HEK293 (cell line): ENCODE measurements around the gene BCAR1.

ENCODE experiments used
- CTCF ChIA-PET: fragments of 350-600 bp; formaldehyde crosslinking; extraction: SDS; loops from one replicate; lab custom pipeline; 2021; ENCODE audit warnings: antibody characterized with exemption; lab: Yijun Ruan, JAX
- POLR2A ChIA-PET: fragments of 300-600 bp; formaldehyde crosslinking; extraction: SDS; loops from one replicate; lab custom pipeline; 2020; ENCODE audit warnings: antibody characterized with exemption, inconsistent platforms; lab: Yijun Ruan, JAX
- H3K27ac ChIP-seq: fragments of 200-500 bp; sonication (Bioruptor generic); 2 replicates; pipeline ENCODE4 v1.5.1; 2014; ENCODE audit warnings: low read depth, low read length, control low read depth, inconsistent platforms; ENCODE audit errors: extremely low read depth
- H3K36me3 ChIP-seq, 2 experiments: fragments of 200-500 bp in 1 of 2; sonication (Bioruptor generic) in 1 of 2; 1 replicate in 1 of 2; 2 replicates in 1 of 2; pipeline ENCODE4 v1.5.1; 2014 to 2017; ENCODE audit warnings: inconsistent platforms in 2 of 2, low read length in 2 of 2; ENCODE audit not compliant: control insufficient read depth in 2 of 2, insufficient read depth in 1 of 2
- H3K4me1 ChIP-seq: fragments of 200-500 bp; sonication (Bioruptor generic); 2 replicates; pipeline ENCODE4 v1.5.1; 2014; ENCODE audit warnings: mild to moderate bottlenecking, low read length, inconsistent platforms; ENCODE audit not compliant: control insufficient read depth, insufficient read depth
- H3K4me3 ChIP-seq: 2 replicates; pipeline ENCODE4 v1.5.1; 2011; ENCODE audit warnings: low read depth, mild to moderate bottlenecking, control low read depth, low read length, moderate library complexity
- H3K9me3 ChIP-seq: fragments of 200-500 bp; sonication (Bioruptor generic); 2 replicates; pipeline ENCODE4 v1.5.1; 2014; ENCODE audit warnings: low read depth, low read length, inconsistent platforms; ENCODE audit not compliant: control insufficient read depth, insufficient read depth
- EGR2 ChIP-seq: fragments of 450-650 bp; formaldehyde crosslinking; IDR thresholded peaks from 2 replicates; pipeline ENCODE4 v1.5.1; 2016; ENCODE audit warnings: low read depth, missing biosample characterization, missing genetic modification characterization
- FEZF1 ChIP-seq: fragments of 450-650 bp; formaldehyde crosslinking; IDR thresholded peaks from 2 replicates; pipeline ENCODE4 v1.5.1; 2016; ENCODE audit warnings: missing biosample characterization, missing genetic modification characterization
- GLIS2 ChIP-seq: fragments of 450-650 bp; formaldehyde crosslinking; IDR thresholded peaks from 2 replicates; pipeline ENCODE4 v1.5.1; 2016; ENCODE audit warnings: missing biosample characterization, missing genetic modification characterization
- SETDB1 ChIP-seq: IDR thresholded peaks from one replicate; pipeline ENCODE4 v1.6.1; 2017; ENCODE audit warnings: mild to moderate bottlenecking, low read length, moderate library complexity, mixed read lengths; ENCODE audit not compliant: insufficient read length
- SP2 ChIP-seq: fragments of 450-650 bp; formaldehyde crosslinking; IDR thresholded peaks from 2 replicates; pipeline ENCODE4 v1.5.1; 2016; ENCODE audit warnings: missing biosample characterization, missing genetic modification characterization
- ZBTB1 ChIP-seq: fragments of 450-650 bp; formaldehyde crosslinking; IDR thresholded peaks from 2 replicates; pipeline ENCODE4 v1.5.1; 2016; ENCODE audit warnings: missing biosample characterization, missing genetic modification characterization
- ZBTB8A ChIP-seq: fragments of 450-650 bp; formaldehyde crosslinking; IDR thresholded peaks from 2 replicates; pipeline ENCODE4 v1.5.1; 2016; ENCODE audit warnings: missing biosample characterization, missing genetic modification characterization
- ZFP3 ChIP-seq: fragments of 450-650 bp; formaldehyde crosslinking; IDR thresholded peaks from 2 replicates; pipeline ENCODE4 v1.5.1; 2016; ENCODE audit warnings: low read depth, missing biosample characterization, missing genetic modification characterization
- ZNF10 ChIP-seq: fragments of 450-650 bp; formaldehyde crosslinking; IDR thresholded peaks from 2 replicates; pipeline ENCODE4 v1.5.1; 2017; ENCODE audit warnings: missing biosample characterization, missing genetic modification characterization
- ZNF133 ChIP-seq: fragments of 450-650 bp; formaldehyde crosslinking; IDR thresholded peaks from 2 replicates; pipeline ENCODE4 v1.5.1; 2016; ENCODE audit warnings: missing biosample characterization, missing genetic modification characterization
- ZNF302 ChIP-seq: fragments of 450-650 bp; formaldehyde crosslinking; IDR thresholded peaks from 2 replicates; pipeline ENCODE4 v1.5.1; 2016; ENCODE audit warnings: missing biosample characterization, missing genetic modification characterization, low read depth
- ZNF37A ChIP-seq: fragments of 450-650 bp; IDR thresholded peaks from 2 replicates; pipeline ENCODE4 v1.5.1; 2018; ENCODE audit warnings: missing biosample characterization, missing genetic modification characterization
- ZNF623 ChIP-seq: fragments of 450-650 bp; formaldehyde crosslinking; IDR thresholded peaks from 2 replicates; pipeline ENCODE4 v1.5.1; 2016; ENCODE audit warnings: missing biosample characterization, missing genetic modification characterization
- ZNF701 ChIP-seq: fragments of 450-650 bp; formaldehyde crosslinking; IDR thresholded peaks from 2 replicates; pipeline ENCODE4 v1.5.1; 2016; ENCODE audit warnings: missing biosample characterization, missing genetic modification characterization
- ZNF747 ChIP-seq: fragments of 450-650 bp; formaldehyde crosslinking; IDR thresholded peaks from 2 replicates; pipeline ENCODE4 v1.5.1; 2016; ENCODE audit warnings: missing biosample characterization, missing genetic modification characterization
- ZSCAN30 ChIP-seq: fragments of 450-650 bp; IDR thresholded peaks from 2 replicates; pipeline ENCODE4 v1.5.1; 2018; ENCODE audit warnings: missing biosample characterization, mild to moderate bottlenecking, missing genetic modification characterization, moderate library complexity
- TF ChIP-seq, protein P1 (sequence below): fragments of 450-650 bp; formaldehyde crosslinking; IDR thresholded peaks from 2 replicates; pipeline ENCODE4 v1.5.1; 2016; ENCODE audit warnings: missing biosample characterization, missing genetic modification characterization
- TF ChIP-seq, protein P2 (sequence below): fragments of 450-650 bp; formaldehyde crosslinking; IDR thresholded peaks from 2 replicates; pipeline ENCODE4 v1.5.1; 2017; ENCODE audit warnings: missing biosample characterization, missing genetic modification characterization
- TF ChIP-seq, protein P3 (sequence below): fragments of 450-650 bp; formaldehyde crosslinking; IDR thresholded peaks from 2 replicates; pipeline ENCODE4 v1.5.1; 2016; ENCODE audit warnings: missing biosample characterization, missing genetic modification characterization
- TF ChIP-seq, protein P4 (sequence below): fragments of 450-650 bp; formaldehyde crosslinking; IDR thresholded peaks from 2 replicates; pipeline ENCODE4 v1.5.1; 2016; ENCODE audit warnings: missing biosample characterization, missing genetic modification characterization
- TF ChIP-seq, protein P5 (sequence below): fragments of 450-650 bp; formaldehyde crosslinking; IDR thresholded peaks from 2 replicates; pipeline ENCODE4 v1.5.1; 2016; ENCODE audit warnings: missing biosample characterization, missing genetic modification characterization
- TF ChIP-seq, protein P6 (sequence below): fragments of 450-650 bp; formaldehyde crosslinking; optimal IDR thresholded peaks from 2 replicates; pipeline ENCODE3; 2016; ENCODE audit warnings: missing biosample characterization, mild to moderate bottlenecking, missing genetic modification characterization
- TF ChIP-seq, protein P7 (sequence below): IDR thresholded peaks from 2 replicates; pipeline ENCODE4 v1.6.1; 2011; ENCODE audit warnings: mild to moderate bottlenecking, low read depth, low read length, borderline replicate concordance

Gene BCAR1, protein sequence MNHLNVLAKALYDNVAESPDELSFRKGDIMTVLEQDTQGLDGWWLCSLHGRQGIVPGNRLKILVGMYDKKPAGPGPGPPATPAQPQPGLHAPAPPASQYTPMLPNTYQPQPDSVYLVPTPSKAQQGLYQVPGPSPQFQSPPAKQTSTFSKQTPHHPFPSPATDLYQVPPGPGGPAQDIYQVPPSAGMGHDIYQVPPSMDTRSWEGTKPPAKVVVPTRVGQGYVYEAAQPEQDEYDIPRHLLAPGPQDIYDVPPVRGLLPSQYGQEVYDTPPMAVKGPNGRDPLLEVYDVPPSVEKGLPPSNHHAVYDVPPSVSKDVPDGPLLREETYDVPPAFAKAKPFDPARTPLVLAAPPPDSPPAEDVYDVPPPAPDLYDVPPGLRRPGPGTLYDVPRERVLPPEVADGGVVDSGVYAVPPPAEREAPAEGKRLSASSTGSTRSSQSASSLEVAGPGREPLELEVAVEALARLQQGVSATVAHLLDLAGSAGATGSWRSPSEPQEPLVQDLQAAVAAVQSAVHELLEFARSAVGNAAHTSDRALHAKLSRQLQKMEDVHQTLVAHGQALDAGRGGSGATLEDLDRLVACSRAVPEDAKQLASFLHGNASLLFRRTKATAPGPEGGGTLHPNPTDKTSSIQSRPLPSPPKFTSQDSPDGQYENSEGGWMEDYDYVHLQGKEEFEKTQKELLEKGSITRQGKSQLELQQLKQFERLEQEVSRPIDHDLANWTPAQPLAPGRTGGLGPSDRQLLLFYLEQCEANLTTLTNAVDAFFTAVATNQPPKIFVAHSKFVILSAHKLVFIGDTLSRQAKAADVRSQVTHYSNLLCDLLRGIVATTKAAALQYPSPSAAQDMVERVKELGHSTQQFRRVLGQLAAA

DNA sequence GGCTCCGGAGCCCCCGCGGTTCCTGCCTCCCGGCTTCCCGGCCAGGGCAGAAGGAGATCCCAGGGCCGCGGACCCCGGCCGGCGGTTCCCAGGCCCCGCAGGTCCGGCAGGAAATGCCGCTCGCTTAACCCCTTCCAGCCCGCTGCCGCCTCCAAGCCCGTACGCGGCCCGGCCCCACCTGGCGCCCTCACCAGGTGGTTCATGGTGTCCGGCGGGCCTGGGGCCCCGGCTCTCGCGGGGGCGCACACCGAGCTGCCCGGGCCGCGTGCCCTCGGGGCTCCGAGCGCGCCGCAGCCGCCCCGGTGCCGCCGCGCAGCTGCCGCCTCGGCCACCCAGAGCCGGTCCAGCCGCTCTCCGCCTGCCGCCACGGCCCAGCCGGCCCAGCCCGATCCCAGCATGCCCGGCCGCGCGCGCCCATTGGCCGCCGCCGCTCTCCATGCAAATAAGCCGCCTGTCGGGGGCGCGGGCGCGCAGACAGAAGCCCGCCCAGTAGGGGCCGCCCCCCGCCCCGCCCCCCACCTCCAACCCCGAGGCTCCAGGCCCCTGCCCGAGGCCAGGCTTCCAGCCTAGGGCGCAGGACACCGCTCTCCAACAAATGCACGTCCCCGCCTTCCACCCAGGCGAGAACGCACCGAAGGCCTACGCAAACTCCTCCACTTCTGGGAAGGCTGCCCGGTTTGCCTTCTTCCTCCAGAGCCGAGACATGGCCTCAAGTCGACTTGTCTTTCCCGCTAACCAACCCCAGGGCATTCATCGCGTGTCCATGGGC is at the start of gene BCAR1:
TSS of gene BCAR1 (minus strand) at position 345 of the 769 bp plus-strand sequence. CDS start at position 203, 142 bp downstream.
- Histone ChIP-seq H3K27ac (peak within 1 kb of the TSS; percentile 69), H3K4me3 (peak within 1 kb of the TSS; percentile 67), H3K36me3 (peaks cover 0 to 9% of the 10 kb centered on the region in 2 experiments; a peak in 1 of 3 replicates), H3K4me1 (peaks cover 7% of the 10 kb centered on the region), H3K9me3 (no peaks in the 10 kb centered on the region)
- ChIA-PET POLR2A (interaction anchor here (0.7 to 1.9 kb wide), 3 partner anchors 54 to 266 kb away, joined by 3 to 6 read pairs (median 5); partner anchors contain the start of gene WDR59), CTCF (interaction anchor here (1.5 kb wide), 1 partner anchor 134 kb away, joined by 7 read pairs; no protein-coding TSS in a partner anchor)
- TF ChIP-seq, protein P1, sequence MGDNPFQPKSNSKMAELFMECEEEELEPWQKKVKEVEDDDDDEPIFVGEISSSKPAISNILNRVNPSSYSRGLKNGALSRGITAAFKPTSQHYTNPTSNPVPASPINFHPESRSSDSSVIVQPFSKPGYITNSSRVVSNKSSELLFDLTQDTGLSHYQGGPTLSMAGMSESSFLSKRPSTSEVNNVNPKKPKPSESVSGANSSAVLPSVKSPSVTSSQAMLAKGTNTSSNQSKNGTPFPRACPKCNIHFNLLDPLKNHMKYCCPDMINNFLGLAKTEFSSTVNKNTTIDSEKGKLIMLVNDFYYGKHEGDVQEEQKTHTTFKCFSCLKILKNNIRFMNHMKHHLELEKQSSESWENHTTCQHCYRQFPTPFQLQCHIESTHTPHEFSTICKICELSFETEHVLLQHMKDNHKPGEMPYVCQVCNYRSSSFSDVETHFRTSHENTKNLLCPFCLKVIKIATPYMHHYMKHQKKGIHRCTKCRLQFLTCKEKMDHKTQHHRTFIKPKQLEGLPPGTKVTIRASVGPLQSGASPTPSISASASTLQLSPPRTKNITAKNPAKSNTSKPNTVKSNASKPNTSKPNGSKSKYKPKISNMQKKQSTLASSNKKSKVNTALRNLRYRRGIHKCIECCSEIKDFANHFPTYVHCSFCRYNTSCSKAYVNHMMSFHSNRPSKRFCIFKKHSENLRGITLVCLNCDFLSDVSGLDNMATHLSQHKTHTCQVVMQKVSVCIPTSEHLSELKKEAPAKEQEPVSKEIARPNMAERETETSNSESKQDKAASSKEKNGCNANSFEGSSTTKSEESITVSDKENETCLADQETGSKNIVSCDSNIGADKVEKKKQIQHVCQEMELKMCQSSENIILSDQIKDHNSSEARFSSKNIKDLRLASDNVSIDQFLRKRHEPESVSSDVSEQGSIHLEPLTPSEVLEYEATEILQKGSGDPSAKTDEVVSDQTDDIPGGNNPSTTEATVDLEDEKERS (tag by site-specific recombination): no peak
- peak; percentile 44; the same call in 1 of the 2 replicates for TF ChIP-seq FEZF1
- no peak for TF ChIP-seq ZNF10
- TF ChIP-seq ZNF747: no peak
- TF ChIP-seq ZNF302: no peak
- no peak for TF ChIP-seq ZNF701 (tag by site-specific recombination)
- TF ChIP-seq ZBTB1: no peak
- peak; percentile 81 for TF ChIP-seq EGR2 (tag by site-specific recombination)
- TF ChIP-seq ZFP3 (tag by site-specific recombination): no peak
- TF ChIP-seq ZBTB8A (tag by site-specific recombination): no peak
- TF ChIP-seq, protein P2, sequence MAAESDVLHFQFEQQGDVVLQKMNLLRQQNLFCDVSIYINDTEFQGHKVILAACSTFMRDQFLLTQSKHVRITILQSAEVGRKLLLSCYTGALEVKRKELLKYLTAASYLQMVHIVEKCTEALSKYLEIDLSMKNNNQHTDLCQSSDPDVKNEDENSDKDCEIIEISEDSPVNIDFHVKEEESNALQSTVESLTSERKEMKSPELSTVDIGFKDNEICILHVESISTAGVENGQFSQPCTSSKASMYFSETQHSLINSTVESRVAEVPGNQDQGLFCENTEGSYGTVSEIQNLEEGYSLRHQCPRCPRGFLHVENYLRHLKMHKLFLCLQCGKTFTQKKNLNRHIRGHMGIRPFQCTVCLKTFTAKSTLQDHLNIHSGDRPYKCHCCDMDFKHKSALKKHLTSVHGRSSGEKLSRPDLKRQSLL (tag by site-specific recombination): no peak
- TF ChIP-seq, protein P3, sequence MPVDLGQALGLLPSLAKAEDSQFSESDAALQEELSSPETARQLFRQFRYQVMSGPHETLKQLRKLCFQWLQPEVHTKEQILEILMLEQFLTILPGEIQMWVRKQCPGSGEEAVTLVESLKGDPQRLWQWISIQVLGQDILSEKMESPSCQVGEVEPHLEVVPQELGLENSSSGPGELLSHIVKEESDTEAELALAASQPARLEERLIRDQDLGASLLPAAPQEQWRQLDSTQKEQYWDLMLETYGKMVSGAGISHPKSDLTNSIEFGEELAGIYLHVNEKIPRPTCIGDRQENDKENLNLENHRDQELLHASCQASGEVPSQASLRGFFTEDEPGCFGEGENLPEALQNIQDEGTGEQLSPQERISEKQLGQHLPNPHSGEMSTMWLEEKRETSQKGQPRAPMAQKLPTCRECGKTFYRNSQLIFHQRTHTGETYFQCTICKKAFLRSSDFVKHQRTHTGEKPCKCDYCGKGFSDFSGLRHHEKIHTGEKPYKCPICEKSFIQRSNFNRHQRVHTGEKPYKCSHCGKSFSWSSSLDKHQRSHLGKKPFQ: no peak
- TF ChIP-seq, protein P4, sequence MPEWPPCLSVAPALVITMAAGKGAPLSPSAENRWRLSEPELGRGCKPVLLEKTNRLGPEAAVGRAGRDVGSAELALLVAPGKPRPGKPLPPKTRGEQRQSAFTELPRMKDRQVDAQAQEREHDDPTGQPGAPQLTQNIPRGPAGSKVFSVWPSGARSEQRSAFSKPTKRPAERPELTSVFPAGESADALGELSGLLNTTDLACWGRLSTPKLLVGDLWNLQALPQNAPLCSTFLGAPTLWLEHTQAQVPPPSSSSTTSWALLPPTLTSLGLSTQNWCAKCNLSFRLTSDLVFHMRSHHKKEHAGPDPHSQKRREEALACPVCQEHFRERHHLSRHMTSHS (tag by site-specific recombination): no peak
- TF ChIP-seq GLIS2 (tag by site-specific recombination): 0 out of 2 replicates have a peak, but pooled peaks have one; percentile 12
- TF ChIP-seq, protein P5, sequence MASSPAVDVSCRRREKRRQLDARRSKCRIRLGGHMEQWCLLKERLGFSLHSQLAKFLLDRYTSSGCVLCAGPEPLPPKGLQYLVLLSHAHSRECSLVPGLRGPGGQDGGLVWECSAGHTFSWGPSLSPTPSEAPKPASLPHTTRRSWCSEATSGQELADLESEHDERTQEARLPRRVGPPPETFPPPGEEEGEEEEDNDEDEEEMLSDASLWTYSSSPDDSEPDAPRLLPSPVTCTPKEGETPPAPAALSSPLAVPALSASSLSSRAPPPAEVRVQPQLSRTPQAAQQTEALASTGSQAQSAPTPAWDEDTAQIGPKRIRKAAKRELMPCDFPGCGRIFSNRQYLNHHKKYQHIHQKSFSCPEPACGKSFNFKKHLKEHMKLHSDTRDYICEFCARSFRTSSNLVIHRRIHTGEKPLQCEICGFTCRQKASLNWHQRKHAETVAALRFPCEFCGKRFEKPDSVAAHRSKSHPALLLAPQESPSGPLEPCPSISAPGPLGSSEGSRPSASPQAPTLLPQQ: no peak
- no peak for TF ChIP-seq ZNF133 (tag by site-specific recombination)
- TF ChIP-seq, protein P6, sequence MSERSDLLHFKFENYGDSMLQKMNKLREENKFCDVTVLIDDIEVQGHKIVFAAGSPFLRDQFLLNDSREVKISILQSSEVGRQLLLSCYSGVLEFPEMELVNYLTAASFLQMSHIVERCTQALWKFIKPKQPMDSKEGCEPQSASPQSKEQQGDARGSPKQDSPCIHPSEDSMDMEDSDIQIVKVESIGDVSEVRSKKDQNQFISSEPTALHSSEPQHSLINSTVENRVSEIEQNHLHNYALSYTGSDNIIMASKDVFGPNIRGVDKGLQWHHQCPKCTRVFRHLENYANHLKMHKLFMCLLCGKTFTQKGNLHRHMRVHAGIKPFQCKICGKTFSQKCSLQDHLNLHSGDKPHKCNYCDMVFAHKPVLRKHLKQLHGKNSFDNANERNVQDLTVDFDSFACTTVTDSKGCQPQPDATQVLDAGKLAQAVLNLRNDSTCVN (tag by site-specific recombination): peak; percentile 46
- TF ChIP-seq, protein P7, sequence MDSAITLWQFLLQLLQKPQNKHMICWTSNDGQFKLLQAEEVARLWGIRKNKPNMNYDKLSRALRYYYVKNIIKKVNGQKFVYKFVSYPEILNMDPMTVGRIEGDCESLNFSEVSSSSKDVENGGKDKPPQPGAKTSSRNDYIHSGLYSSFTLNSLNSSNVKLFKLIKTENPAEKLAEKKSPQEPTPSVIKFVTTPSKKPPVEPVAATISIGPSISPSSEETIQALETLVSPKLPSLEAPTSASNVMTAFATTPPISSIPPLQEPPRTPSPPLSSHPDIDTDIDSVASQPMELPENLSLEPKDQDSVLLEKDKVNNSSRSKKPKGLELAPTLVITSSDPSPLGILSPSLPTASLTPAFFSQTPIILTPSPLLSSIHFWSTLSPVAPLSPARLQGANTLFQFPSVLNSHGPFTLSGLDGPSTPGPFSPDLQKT: no peak
- TF ChIP-seq SETDB1: no peak
- no peak for TF ChIP-seq ZSCAN30 (tag by site-specific recombination)
- TF ChIP-seq ZNF623 (tag by site-specific recombination): no peak
- TF ChIP-seq ZNF37A: no peak
- TF ChIP-seq SP2 (tag by site-specific recombination): peak; percentile 38; the same call in 1 of the 2 replicates
